Neural progenitor cell (in vitro differentiated cells): ENCODE data around the gene NAA60. TPM values are rescaled to one million over a fixed set of nuclear protein-coding genes. Genes with fewer than 3 reads are reported as not detected.

ENCODE experiments used
- DNase-seq: peaks from one replicate; pipeline ENCODE4 v3.0.0-alpha.2; 2016; ENCODE audit warnings: low spot score
- H2AFZ ChIP-seq: fragments of 200-600 bp; sonication (generic); replicated peaks from 2 replicates; pipeline ENCODE4 v1.6.1; 2016; ENCODE audit warnings: antibody characterized with exemption
- H3F3A ChIP-seq: fragments of 200-600 bp; sonication (generic); 2 replicates; pipeline ENCODE4 v1.6.1; 2016; ENCODE audit warnings: antibody characterized with exemption, low read depth
- H3K27ac ChIP-seq: fragments of 200-600 bp; sonication (generic); 2 replicates; pipeline ENCODE4 v1.5.1; 2016; ENCODE audit warnings: mild to moderate bottlenecking
- H3K27me3 ChIP-seq: fragments of 200-600 bp; sonication (generic); 2 replicates; pipeline ENCODE4 v1.6.1; 2016; ENCODE audit warnings: mild to moderate bottlenecking, moderate library complexity
- H3K36me3 ChIP-seq: fragments of 200-600 bp; sonication (generic); 2 replicates; pipeline ENCODE4 v1.5.1; 2016
- H3K4me1 ChIP-seq: fragments of 200-600 bp; sonication (generic); 2 replicates; pipeline ENCODE4 v1.6.1; 2016; ENCODE audit warnings: mixed run types
- H3K4me2 ChIP-seq: fragments of 200-600 bp; sonication (generic); 2 replicates; pipeline ENCODE4 v1.6.1; 2016
- H3K4me3 ChIP-seq: fragments of 200-600 bp; sonication (generic); 2 replicates; pipeline ENCODE4 v1.5.1; 2016
- H3K79me2 ChIP-seq: fragments of 200-600 bp; sonication (generic); 2 replicates; pipeline ENCODE4 v1.6.1; 2016; ENCODE audit warnings: low read depth
- H3K9ac ChIP-seq: fragments of 200-600 bp; sonication (generic); 2 replicates; pipeline ENCODE4 v1.6.1; 2016
- H3K9me3 ChIP-seq: fragments of 200-600 bp; sonication (generic); 2 replicates; pipeline ENCODE4 v1.5.1; 2016; ENCODE audit warnings: low read depth
- H4K20me1 ChIP-seq: fragments of 200-600 bp; sonication (generic); 2 replicates; pipeline ENCODE4 v1.6.1; 2016; ENCODE audit warnings: low read depth
- H3K27ac Mint-ChIP-seq: 3 replicates; pipeline ENCODE4 v1.8.0; 2021; ENCODE audit warnings: mixed read lengths
- H3K27me3 Mint-ChIP-seq: 2 replicates; pipeline ENCODE4 v1.8.0; 2022; ENCODE audit warnings: low read depth, mild to moderate bottlenecking, inconsistent platforms, moderate library complexity, mixed read lengths; ENCODE audit not compliant: insufficient read depth
- H3K36me3 Mint-ChIP-seq: 3 replicates; pipeline ENCODE4 v1.8.0; 2021; ENCODE audit warnings: mixed read lengths
- H3K4me1 Mint-ChIP-seq: 3 replicates; pipeline ENCODE4 v1.8.0; 2021; ENCODE audit warnings: mixed read lengths
- H3K4me3 Mint-ChIP-seq: 3 replicates; pipeline ENCODE4 v1.8.0; 2021; ENCODE audit warnings: mild to moderate bottlenecking, moderate library complexity, mixed read lengths
- H3K9me3 Mint-ChIP-seq: 3 replicates; pipeline ENCODE4 v1.8.0; 2020; ENCODE audit warnings: mixed read lengths
- CTCF ChIP-seq: fragments of 200-600 bp; sonication (generic); IDR thresholded peaks from 2 replicates; pipeline ENCODE4 v1.5.1; 2017; ENCODE audit warnings: antibody characterized with exemption, mild to moderate bottlenecking
- EZH2 ChIP-seq: fragments of 200-600 bp; sonication (generic); IDR thresholded peaks from 2 replicates; pipeline ENCODE4 v1.6.1; 2017; ENCODE audit warnings: antibody characterized with exemption, mild to moderate bottlenecking, moderate library complexity
- EZH2phosphoT487 ChIP-seq: fragments of 200-600 bp; sonication (generic); IDR thresholded peaks from 2 replicates; pipeline ENCODE4 v1.6.1; 2017; ENCODE audit warnings: antibody characterized with exemption
- total RNA-seq: library from RNA; depleted of rRNA; stranded (reverse); fragments of >200 nt; gene quantifications from 2 replicates; pipeline ENCODE4 v1.2.3, GENCODE V29; 2015; ENCODE audit warnings: low replicate concordance

The NAA60 gene
- total RNA-seq, 1 donor from 2014 or later, result 14.8 TPM

GRCh38 chr16:3476409-3476808 lies 32.9 kb downstream of the NAA60 start:
- Histone ChIP-seq H3F3A (no peaks in the 10 kb centered on the region), H3K9me3 (no peaks in the 10 kb centered on the region), H3K27ac (no peak overlapping the region), H3K9ac (no peak overlapping the region), H3K4me2 (no peak overlapping the region), H3K27me3 (no peaks in the 10 kb centered on the region), H2AFZ (no peak overlapping the region), H3K79me2 (peaks cover 58% of the 10 kb centered on the region), H3K4me3 (no peak overlapping the region), H4K20me1 (peaks cover 34% of the 10 kb centered on the region), H3K36me3 (no peaks in the 10 kb centered on the region), H3K4me1 (no peaks in the 10 kb centered on the region)
- Mint-ChIP-seq H3K4me3 (no peak overlapping the region), H3K9me3 (no peaks in the 10 kb centered on the region), H3K36me3 (peaks cover 19% of the 10 kb centered on the region), H3K4me1 (no peaks in the 10 kb centered on the region), H3K27me3 (peaks cover 2% of the 10 kb centered on the region), H3K27ac (no peak overlapping the region)
- TF ChIP-seq EZH2phosphoT487 (no peak), EZH2 (no peak), CTCF (no peak)
- no peak for DNase-seq

- H3K36me3 Mint-ChIP-seq, result peaks cover 22% of the 10 kb centered on the region
- no peak overlapping the region for H3K4me3 ChIP-seq
- TF ChIP-seq EZH2 (no peak), CTCF (no peak), EZH2phosphoT487 (no peak)
- H3K9me3 Mint-ChIP-seq, result no peaks in the 10 kb centered on the region
- no peaks in the 10 kb centered on the region for H3K4me1 Mint-ChIP-seq
- no peak overlapping the region for H3K9ac ChIP-seq
- no peaks in the 10 kb centered on the region for H3K4me1 ChIP-seq
- peaks cover 38% of the 10 kb centered on the region for H4K20me1 ChIP-seq
- H3K27me3 ChIP-seq, result no peaks in the 10 kb centered on the region
- H3K4me3 Mint-ChIP-seq, result no peak overlapping the region
- H3K4me2 ChIP-seq, result no peak overlapping the region
- no peak overlapping the region for H3K27ac ChIP-seq
- peaks cover 38% of the 10 kb centered on the region for H3K79me2 ChIP-seq
- no peaks in the 10 kb centered on the region for H3F3A ChIP-seq
- peak overlapping the region; percentile 69 for H3K27ac Mint-ChIP-seq
- DNase-seq, result no peak
- no peak overlapping the region for H2AFZ ChIP-seq
- H3K9me3 ChIP-seq, result no peaks in the 10 kb centered on the region
- peaks cover 2% of the 10 kb centered on the region for H3K27me3 Mint-ChIP-seq
- no peaks in the 10 kb centered on the region for H3K36me3 ChIP-seq
Measured at GRCh38 chr16:3478242-3478925, 34.9 kb downstream of the NAA60 start.

GRCh38 chr16:3479654-3480216 lies 36.3 kb downstream of the NAA60 start:
- Histone ChIP-seq H3K27ac (no peak overlapping the region), H2AFZ (no peak overlapping the region), H3K4me1 (no peaks in the 10 kb centered on the region), H3K9ac (no peak overlapping the region), H4K20me1 (peaks cover 31% of the 10 kb centered on the region), H3K4me3 (no peak overlapping the region), H3K4me2 (no peak overlapping the region), H3K79me2 (peaks cover 25% of the 10 kb centered on the region), H3K36me3 (no peaks in the 10 kb centered on the region), H3K9me3 (no peaks in the 10 kb centered on the region), H3F3A (no peaks in the 10 kb centered on the region), H3K27me3 (no peaks in the 10 kb centered on the region)
- Mint-ChIP-seq H3K27ac (no peak overlapping the region), H3K27me3 (peaks cover 2% of the 10 kb centered on the region), H3K9me3 (no peaks in the 10 kb centered on the region), H3K4me3 (no peak overlapping the region), H3K4me1 (no peaks in the 10 kb centered on the region), H3K36me3 (peaks cover 29% of the 10 kb centered on the region)
- TF ChIP-seq EZH2phosphoT487, result no peak
- TF ChIP-seq CTCF, result no peak
- TF ChIP-seq EZH2, result no peak
- no peak for DNase-seq
